ENCODE measurements around the gene TRIM69. TPM values are rescaled to one million over a fixed set of nuclear protein-coding genes. Genes with fewer than 3 reads are reported as not detected.
"Not testable (repeated sequence)": the region's sequence is repeated elsewhere in the genome, so short reads cannot be mapped to it uniquely, and the experiment has no call there.

TRIM69 gene
- total and polyA plus RNA-seq, 4 donors: 11.2 to 26.4 (median 17.2) TPM

DNA sequence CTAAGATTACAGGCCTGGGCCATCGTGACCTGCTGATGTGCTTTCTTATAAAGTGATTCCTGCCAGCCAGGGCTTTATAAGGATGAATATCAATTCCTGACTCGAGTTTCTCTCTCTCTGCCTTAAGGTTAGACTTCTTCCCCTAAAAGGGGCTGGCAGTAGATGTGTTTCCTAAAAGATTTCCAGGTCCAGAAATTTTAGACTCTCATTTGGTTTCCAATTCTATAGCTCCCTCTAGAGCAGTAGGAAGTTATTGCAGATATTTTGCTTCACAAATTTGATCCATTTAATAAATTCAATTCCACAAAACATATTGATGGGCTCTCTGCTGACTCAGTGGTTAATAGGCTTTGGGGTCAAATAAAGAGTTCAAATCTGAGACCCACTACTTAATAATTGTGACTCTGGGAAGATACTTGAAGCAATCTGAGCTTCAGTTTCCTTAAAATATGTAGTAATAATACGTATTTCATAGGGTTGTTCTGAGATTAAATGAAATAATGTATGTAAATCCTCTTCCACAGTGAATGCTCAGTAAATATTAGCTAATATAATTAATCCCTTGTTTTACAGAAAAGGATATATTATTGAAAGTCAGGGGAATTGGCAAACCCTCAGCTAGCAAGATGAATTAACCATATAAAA lies 2.1 kb downstream of the TRIM69 start:
- Histone ChIP-seq H3K36me3 (ENCODE audit: control insufficient read depth in 4 of 4, insufficient read depth in 4 of 4, low read length in 4 of 4) (no peaks in the 10 kb centered on the region), H3K9me3 (ENCODE audit: control insufficient read depth in 4 of 4, insufficient read depth in 3 of 4, low read length in 3 of 4) (no peaks in the 10 kb centered on the region), H3K4me3 (no peak overlapping the region), H3K27me3 (ENCODE audit: control insufficient read depth in 3 of 3, insufficient read depth in 3 of 3, low read length in 2 of 3) (no peaks in the 10 kb centered on the region), H3K27ac (ENCODE audit: low read depth in 1 of 2, low read length in 1 of 2) (no peak overlapping the region), H3K4me1 (ENCODE audit: control insufficient read depth in 5 of 5, insufficient read depth in 5 of 5, low read length in 5 of 5) (peaks cover 0 to 10% (median 0%) of the 10 kb centered on the region in 5 donors), H3K9ac (ENCODE audit: insufficient read depth in 1 of 2, low read length in 2 of 2) (no peak overlapping the region)
- peak in 2 of 3 donors; percentile 75 to 77 for DNase-seq
- TF ChIP-seq, protein P1, sequence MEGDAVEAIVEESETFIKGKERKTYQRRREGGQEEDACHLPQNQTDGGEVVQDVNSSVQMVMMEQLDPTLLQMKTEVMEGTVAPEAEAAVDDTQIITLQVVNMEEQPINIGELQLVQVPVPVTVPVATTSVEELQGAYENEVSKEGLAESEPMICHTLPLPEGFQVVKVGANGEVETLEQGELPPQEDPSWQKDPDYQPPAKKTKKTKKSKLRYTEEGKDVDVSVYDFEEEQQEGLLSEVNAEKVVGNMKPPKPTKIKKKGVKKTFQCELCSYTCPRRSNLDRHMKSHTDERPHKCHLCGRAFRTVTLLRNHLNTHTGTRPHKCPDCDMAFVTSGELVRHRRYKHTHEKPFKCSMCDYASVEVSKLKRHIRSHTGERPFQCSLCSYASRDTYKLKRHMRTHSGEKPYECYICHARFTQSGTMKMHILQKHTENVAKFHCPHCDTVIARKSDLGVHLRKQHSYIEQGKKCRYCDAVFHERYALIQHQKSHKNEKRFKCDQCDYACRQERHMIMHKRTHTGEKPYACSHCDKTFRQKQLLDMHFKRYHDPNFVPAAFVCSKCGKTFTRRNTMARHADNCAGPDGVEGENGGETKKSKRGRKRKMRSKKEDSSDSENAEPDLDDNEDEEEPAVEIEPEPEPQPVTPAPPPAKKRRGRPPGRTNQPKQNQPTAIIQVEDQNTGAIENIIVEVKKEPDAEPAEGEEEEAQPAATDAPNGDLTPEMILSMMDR (IDR thresholded peaks at IDR 0.05; ENCODE audit: control extremely low read depth, extremely low read depth): peak; percentile 30
- WGBS, 2 donors: 61 to 65% methylated on average over 3 of the region's 3 CpGs
- no peak for ATAC-seq (ENCODE audit: insufficient read depth, low FRiP score)

DNA sequence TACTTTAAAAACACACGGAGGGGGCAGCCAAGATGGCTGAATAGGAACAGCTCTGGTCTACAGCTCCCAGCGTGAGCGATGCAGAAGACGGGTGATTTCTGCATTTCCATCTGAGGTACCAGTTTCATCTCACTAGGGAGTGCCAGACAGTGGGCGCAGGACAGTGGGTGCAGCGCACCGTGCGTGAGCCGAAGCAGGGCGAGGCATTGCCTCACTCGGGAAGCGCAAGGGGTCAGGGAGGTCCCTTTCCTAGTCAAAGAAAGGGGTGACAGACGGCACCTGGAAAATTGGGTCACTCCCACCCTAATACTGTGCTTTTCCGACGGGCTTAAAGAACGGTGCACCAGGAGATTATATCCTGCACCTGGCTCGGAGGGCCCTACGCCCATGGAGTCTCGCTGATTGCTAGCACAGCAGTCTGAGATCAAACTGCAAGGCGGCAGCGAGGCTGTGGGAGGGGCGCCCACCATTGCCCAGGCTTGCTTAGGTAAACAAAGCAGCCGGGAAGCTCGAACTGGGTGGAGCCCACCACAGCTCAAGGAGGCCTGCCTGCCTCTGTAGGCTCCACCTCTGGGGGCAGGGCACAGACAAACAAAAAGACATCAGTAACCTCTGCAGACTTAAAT lies 3.0 kb downstream of the TRIM69 start:
- DNase-seq; H3K27me3 ChIP-seq (ENCODE audit: control insufficient read depth in 3 of 3, insufficient read depth in 3 of 3, low read length in 2 of 3); H3K9me3 ChIP-seq (ENCODE audit: control insufficient read depth in 4 of 4, insufficient read depth in 3 of 4, low read length in 3 of 4); H3K36me3 ChIP-seq (ENCODE audit: control insufficient read depth in 4 of 4, insufficient read depth in 4 of 4, low read length in 4 of 4); H3K4me3 ChIP-seq; H3K27ac ChIP-seq (ENCODE audit: low read depth in 1 of 2, low read length in 1 of 2); ATAC-seq (ENCODE audit: insufficient read depth, low FRiP score); H3K9ac ChIP-seq (ENCODE audit: insufficient read depth in 1 of 2, low read length in 2 of 2); H3K4me1 ChIP-seq (ENCODE audit: control insufficient read depth in 5 of 5, insufficient read depth in 5 of 5, low read length in 5 of 5): not testable (repeated sequence)
- WGBS, 2 donors: 79 to 87% methylated on average over 12 to 22 of the region's 24 CpGs

DNA sequence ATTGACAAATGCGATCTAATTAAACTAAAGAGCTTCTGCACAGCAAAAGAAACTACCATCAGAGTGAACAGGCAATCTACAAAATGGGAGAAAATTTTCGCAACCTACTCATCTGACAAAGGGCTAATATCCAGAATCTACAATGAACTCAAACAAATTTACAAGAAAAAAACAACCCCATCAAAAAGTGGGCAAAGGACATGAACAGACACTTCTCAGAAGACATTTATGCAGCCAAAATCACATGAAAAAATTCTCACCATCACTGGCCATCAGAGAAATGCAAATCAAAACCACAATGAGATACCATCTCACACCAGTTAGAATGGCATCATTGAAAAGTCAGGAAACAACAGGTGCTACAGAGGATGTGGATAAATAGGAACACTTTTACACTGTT lies 7.1 kb downstream of the TRIM69 start:
- 99 to 100% methylated on average over 1 to 2 of the region's 2 CpGs for WGBS, 2 donors
- DNase-seq; H3K27me3 ChIP-seq (ENCODE audit: control insufficient read depth in 3 of 3, insufficient read depth in 3 of 3, low read length in 2 of 3); H3K27ac ChIP-seq (ENCODE audit: low read depth in 1 of 2, low read length in 1 of 2); H3K9ac ChIP-seq (ENCODE audit: insufficient read depth in 1 of 2, low read length in 2 of 2); H3K4me3 ChIP-seq; H3K36me3 ChIP-seq (ENCODE audit: control insufficient read depth in 4 of 4, insufficient read depth in 4 of 4, low read length in 4 of 4); H3K9me3 ChIP-seq (ENCODE audit: control insufficient read depth in 4 of 4, insufficient read depth in 3 of 4, low read length in 3 of 4); ATAC-seq (ENCODE audit: insufficient read depth, low FRiP score); H3K4me1 ChIP-seq (ENCODE audit: control insufficient read depth in 5 of 5, insufficient read depth in 5 of 5, low read length in 5 of 5): not testable (repeated sequence)

DNA sequence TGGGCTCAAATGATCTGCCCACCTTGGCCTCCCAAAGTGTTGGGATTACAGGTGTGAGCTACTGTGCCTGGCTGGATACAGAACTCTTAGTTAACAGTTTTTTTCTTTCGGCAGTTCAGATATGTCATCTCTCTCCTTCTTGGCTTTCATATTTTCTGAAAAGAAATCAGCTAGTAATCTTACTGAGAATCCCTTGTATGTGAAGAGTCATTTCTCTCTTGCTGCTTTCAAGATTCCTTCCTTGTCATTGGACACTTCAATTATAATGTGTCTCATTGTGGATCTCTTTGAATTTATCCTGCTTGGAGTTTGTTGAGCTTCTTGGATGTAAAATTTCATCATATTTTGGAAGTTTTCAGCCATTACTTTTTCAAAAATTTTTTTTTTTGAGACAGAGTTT lies 17.0 kb downstream of the TRIM69 start:
- DNase-seq: no peak
- no peak overlapping the region for H3K9ac ChIP-seq (ENCODE audit: insufficient read depth in 1 of 2, low read length in 2 of 2)
- ATAC-seq (ENCODE audit: insufficient read depth, low FRiP score): no peak
- H3K27ac ChIP-seq (ENCODE audit: low read depth in 1 of 2, low read length in 1 of 2): no peak overlapping the region
- TF ChIP-seq, protein P1 (IDR thresholded peaks at IDR 0.05; ENCODE audit: control extremely low read depth, extremely low read depth): no peak
- H3K27me3 ChIP-seq (ENCODE audit: control insufficient read depth in 3 of 3, insufficient read depth in 3 of 3, low read length in 2 of 3): no peaks in the 10 kb centered on the region
- no peaks in the 10 kb centered on the region for H3K4me1 ChIP-seq (ENCODE audit: control insufficient read depth in 5 of 5, insufficient read depth in 5 of 5, low read length in 5 of 5)
- no peaks in the 10 kb centered on the region for H3K36me3 ChIP-seq (ENCODE audit: control insufficient read depth in 4 of 4, insufficient read depth in 4 of 4, low read length in 4 of 4)
- peaks cover 0 to 5% (median 0%) of the 10 kb centered on the region in 4 donors for H3K9me3 ChIP-seq (ENCODE audit: control insufficient read depth in 4 of 4, insufficient read depth in 3 of 4, low read length in 3 of 4)
- H3K4me3 ChIP-seq: no peak overlapping the region
- 97 to 100% methylated on average over 1 of the region's 1 CpG for WGBS, 2 donors

All from lung (tissue), 12 donors.